GM19043 (cell line): ENCODE results near the gene SKIL.

Experiments used
- ATAC-seq: cut with Tn5 transposase; IDR thresholded peaks from one replicate; pipeline ENCODE4 v1.9.1; 2021; ENCODE audit warnings: low read depth; ENCODE audit not compliant: unreplicated experiment

The SKIL gene

DNA sequence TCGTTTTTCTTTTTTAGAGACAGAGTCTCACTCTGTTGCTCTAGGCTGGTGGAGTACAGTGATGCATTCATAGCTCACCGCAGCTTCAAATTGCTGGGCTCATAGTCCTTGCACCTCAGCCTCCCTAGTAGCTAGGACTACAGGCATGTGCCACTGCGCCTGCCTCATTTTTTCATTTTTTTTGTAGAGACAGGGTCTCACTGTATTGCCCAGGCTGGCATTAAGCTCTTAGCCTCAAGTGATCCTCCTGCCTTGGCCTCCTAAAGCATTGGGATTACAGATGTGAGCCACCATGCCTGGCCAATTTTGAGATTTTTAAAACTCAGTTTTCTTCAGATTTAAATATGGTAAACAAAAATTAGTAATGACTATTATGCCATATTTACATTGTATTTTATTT lies 29.0 kb downstream of the SKIL start:
- ATAC-seq: no peak

DNA sequence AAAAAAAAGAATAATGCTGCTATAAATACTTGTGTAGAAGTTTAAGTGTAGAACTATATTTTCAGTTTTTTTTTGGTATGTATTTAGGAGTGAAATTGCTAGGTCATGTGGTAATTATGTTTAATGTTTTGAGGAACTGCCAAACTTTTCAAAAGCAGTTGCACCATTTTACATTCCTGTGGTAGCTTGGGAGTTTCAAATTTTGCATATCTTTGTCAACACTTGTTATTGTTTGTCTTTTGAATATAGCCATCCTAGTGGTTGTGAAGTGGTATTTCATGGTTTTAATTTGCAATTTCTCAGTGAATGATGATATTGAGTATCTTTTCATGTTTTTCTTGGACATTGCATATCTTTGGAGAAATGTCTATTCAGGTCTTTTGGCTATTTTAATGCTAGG lies 30.4 kb downstream of the SKIL start:
- ATAC-seq: no peak

DNA sequence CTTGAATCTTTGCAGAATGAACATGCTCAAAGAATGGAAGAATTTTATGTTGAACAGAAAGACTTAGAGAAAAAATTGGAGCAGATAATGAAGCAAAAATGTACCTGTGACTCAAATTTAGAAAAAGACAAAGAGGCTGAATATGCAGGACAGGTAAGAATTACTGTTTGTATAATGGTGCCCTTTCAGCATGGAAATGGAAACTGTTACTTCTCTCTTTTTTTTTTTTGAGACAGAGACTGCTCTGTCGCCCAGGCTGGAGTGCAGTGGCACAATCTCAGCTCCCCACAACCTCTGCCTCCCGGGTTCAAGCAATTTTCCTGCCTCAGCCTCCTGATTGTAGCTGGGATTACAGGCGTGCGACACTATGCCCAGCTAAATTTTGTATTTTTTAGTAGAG lies 33.6 kb downstream of the SKIL start:
- no peak for ATAC-seq

DNA sequence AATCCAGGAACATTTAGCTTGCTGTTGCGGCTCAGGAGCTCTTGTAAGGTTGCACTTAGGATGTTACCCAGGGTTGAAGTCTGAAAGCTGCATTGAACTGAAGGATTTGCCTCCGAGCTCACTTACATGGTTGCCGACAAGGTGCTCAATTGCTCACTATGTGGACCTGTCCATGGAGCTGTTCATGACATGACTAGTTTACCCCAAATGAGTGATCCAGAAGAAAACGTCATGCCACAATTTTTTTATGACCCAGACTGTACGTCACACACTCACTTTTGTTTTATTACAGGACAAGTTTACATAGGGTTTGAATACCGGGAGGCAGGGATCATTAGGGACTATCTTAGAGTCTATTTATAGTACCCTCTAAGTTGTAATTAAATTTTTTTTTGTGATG lies 40.2 kb downstream of the SKIL start:
- ATAC-seq: no peak

DNA sequence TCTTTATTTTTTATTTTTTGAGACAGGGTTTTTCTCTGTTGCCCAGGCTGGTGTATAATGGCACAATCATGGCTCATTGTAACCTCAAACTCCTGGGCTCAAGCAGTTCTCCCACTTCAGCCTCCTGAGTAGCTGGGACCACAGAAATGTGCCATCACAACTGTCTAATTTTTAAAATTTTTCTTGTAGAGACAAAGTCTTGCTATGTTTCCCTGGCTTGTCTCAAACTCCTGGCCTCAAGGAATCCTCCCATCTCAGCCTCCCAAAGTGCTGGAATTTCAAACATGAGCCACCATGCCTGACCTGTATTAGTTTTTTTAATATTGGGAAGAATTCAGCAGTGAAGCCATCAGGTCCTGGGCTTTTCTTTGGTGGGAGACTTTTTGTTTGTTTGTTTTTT lies 47.6 kb downstream of the SKIL start:
- ATAC-seq: no peak

DNA sequence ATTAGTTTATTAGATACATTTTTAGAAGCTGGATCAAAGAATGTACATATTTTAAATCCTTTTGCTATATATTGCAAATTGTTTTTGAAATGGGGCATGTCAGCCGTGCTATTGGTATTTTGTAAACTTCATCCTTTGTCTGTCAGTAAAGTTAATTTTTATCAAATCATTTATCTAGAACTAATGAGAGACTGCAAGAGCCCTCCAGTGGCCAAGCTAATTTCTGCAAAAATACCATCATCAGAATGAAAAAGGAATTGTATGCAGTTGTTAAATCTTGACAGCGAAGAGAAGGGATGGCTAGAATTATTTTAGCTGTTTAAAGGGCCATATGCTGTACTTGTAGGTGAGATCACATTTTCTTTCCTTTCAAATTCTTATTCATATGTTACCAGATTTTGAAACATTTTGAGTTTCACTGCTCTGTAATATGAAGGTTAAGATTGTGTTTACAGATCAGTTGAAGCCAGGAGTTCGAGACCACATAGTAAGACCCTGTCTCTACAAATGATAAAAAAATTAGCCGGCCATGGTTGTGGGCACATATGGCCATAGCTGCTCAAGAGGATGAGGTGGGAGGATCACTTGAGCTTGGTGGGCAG lies 53.0 kb downstream of the SKIL start:
- ATAC-seq: no peak

DNA sequence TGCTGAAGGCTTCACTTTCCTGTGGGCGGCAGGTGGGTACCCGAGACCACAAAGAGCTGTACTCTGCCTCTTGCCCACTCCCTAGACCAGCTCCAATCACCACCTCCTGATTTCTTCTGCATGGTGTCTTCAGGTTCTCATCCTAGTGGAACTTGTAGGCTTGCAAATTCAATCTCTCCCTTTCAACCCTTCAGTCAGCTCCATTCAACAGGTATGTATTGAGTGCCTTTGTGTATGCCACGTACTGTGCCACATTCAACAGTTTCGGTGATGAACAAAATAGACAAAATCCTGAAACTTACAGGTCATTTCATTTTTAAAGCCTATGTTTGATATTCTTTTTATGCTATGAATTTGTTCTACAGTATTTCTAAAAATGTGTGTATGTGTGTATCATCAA lies 55.8 kb downstream of the SKIL start:
- no peak for ATAC-seq

DNA sequence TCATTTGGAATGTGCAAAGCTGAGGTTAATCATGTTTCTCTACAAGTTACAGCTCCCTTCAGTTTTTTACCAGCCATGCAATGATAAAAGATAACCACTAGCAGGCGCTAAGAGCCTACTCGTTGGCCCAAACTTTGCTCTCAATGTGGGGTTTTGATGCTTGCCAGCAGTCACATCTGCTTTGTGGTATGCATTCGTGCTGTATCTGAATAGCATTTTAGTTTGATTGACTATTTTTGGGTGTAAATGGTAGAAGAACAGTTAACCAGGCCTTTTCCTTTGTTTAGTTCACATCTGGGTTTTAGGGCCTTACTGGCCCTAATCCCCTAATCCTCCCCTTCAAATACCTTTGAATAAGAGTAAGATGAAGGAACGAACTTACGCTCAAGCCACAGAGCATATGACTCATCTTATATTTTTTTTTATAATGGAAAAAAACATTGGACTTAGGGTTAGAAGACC lies 56.7 kb downstream of the SKIL start:
- no peak for ATAC-seq

DNA sequence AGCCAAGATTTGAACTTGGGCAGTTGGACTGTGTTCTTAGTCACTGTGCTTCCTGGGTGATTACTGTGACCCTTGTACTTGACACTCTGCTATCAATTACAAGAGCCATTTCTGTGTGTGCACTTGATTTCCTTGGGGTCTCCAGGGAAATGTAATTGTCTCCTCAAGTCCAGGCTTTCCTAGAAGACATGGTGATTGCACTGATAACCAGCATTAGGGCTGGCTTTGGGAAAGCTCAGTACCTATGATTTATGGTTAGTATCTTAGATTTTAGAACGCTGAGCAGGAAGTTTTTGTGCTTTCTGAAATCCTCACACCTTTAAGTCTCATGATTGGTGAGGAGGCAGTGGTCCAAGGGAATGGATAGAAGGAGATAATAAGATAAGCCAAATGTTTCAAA lies 59.6 kb downstream of the SKIL start:
- no peak for ATAC-seq

DNA sequence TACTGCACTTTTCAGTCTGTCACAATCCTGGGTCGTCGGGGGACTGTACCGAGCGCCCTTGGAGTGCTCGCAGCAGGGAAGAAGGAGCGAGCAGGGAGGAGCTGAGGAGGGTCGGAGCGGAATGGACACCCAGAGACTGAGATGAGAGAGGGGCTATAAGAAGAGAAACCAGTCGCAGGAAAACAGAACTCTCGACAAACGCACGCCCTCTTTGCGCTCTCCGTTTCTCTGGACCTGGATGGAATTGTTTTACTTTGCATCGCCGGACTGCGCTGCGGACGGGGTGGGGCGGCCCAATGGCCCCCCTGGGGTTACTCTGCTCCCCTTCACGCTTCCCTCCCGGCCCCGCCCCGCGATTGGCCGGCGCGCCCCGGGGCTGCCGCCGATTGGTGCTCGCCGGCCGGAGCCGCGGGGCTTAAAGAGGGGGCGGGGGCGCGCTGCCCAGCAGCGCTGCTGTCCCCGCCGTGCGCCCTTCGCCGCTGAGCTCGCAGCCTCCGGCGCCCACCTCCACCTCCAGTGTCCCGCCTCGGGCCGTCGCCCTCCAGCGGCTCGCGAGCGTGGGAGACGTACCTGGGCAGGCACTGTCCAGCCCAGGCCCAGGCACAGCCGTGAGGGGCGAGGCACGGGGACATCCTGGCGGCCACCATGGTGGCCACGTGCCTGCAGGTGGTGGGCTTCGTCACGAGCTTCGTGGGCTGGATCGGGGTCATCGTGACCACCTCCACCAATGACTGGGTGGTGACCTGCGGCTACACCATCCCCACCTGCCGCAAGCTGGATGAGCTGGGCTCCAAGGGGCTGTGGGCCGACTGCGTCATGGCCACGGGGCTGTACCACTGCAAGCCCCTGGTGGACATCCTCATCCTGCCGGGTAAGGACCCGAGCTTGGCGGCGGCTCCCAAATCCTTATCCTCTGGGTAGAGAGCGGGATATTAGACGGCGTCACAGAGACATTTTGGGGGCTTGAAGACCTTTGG lies 61.2 kb downstream of the SKIL start, which contains the start of gene CLDN11:
Gene CLDN11 (plus strand): TSS at position 447 of the 977 bp plus-strand sequence. CDS start 199 bp downstream, at position 646.
- ATAC-seq: no peak

DNA sequence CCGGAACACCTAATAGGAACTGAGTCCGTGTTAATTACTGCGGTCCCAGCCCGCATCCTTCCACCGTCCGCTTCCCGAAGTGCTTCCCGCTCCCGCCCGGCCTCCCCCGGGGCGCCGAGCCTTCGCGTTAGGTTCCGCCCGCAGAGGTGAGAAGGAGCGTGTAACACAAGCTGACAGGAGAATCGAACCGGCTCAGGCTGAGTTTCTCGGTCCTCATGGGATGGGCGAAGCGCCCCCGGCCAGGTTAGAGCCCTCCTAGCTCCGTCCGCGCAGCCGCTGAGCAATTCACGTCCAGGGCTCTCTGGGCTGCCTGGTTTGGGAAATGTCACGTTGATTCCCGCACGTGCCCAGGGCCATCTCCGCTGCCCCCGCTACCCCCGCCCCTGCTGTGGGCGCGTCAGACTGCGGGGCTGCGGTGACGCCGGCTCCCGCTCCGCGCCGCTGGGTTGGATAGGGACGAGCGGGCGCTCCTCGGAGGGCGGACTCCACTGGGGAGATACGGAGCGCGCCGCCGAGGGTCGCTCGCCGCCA lies 62.1 kb downstream of the SKIL start:
- no peak for ATAC-seq

DNA sequence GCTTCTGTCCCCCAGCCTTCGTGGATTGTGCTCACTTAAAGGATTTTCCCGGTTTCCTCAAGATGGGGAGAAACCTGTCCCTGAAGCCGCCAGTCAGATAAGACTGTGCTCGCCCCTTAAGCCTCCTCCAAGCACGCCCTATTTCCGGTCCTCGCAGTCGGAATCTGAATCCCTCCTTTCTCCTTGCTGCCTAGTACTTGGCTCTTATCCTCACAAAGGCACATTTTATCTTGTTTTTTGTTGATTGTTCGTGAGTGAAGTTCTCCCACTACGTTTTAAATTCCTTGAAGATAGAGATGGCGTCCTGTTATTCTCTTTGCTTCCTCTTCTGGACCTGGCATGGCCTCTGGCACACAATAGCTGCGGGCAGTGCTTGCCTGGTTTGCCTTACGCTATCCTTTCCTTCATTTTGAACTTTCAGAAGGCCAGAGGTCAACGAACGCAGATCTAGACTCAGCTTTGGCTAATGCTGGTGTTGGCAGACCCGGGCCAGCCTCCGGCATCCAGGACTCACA lies 62.8 kb downstream of the SKIL start:
- ATAC-seq: no peak

DNA sequence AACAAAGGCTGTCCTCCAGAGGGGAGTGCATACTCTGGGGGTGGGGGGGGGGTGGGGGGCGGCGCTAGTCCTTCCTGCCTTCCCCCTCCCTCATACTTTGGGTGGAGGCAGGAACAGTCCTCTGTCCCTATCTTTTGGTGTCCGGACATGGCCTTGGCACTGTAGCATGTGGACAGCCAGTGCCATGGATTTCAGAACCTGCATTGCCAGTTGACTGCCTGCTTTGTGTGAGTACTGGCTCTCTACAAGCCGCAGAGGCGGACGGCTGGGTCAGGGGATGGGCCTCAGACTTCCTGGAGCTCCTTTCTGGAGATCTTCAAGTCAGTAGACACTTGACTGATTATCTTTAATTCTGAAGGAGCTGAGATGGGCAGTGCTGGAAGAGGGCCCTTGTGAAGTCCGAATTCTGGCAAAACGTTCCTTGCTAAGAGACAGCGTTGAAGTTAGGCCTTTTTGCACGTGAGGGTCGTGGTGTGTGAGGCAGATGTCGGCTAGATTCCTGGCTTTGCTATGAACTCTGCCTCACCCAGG lies 63.7 kb downstream of the SKIL start:
- no peak for ATAC-seq

DNA sequence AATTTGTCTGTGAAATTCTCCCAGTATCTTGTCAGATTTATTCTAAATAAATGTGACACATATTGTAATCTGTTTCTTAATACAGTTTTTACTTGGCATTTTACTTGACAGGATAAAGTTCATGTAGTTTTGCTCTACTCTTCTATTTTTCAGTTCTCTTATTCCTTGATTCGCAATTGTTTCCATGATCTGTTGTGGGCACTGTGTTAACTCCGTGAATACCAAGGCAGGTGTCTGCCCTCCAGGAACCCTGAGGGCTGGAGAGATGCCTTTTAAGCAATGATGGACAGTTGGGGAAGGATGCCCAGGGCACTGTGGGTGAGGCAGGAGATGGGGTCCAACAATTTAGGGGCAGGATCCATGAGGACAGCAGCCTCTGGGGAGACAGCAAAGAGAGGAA lies 64.2 kb downstream of the SKIL start:
- ATAC-seq: no peak

DNA sequence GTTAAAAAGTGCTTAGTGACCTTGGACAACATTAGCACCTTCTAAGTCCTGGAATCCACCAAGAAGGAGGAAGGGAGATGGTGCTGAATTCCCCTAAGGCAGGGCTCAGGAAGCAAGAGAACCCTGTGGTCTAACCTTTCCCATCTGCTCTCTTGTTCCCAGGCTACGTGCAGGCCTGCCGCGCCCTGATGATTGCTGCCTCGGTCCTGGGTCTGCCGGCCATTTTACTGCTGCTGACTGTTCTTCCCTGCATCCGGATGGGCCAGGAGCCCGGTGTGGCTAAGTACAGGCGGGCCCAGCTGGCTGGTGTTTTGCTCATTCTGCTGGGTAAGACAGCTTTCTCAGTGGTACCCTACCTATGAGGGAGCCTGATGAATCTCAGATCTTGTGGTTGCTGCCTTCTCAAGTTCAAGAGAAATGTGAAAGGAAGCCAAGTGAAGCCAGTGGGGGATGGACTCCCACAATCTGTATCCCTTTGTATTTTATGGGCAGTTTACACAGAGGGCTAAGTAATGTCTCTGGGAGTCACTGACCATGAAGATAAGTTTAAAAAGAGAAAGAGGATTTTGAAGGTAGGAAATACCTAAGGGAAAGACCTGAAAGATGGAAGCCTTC lies 65.6 kb downstream of the SKIL start:
- ATAC-seq: no peak

DNA sequence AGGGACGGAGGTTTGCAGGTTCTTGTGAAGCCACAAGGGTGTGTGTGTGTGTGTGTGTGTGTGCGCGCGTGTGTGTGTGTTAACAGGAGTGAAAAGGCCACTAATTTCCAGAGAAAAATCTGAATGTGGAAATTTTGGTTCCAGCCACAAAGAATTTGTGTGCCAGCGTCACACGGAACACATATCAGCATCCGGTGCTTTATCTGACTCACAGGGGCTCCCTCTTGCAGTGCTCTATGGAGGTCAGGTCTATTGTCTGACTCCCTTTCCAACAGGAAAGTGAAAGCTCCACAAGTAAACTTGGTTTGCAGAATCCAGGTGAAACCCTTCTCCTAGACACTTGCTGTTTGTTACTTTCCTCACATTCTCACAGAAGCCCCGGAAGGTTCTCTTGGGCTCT lies 67.4 kb downstream of the SKIL start:
- ATAC-seq: no peak

DNA sequence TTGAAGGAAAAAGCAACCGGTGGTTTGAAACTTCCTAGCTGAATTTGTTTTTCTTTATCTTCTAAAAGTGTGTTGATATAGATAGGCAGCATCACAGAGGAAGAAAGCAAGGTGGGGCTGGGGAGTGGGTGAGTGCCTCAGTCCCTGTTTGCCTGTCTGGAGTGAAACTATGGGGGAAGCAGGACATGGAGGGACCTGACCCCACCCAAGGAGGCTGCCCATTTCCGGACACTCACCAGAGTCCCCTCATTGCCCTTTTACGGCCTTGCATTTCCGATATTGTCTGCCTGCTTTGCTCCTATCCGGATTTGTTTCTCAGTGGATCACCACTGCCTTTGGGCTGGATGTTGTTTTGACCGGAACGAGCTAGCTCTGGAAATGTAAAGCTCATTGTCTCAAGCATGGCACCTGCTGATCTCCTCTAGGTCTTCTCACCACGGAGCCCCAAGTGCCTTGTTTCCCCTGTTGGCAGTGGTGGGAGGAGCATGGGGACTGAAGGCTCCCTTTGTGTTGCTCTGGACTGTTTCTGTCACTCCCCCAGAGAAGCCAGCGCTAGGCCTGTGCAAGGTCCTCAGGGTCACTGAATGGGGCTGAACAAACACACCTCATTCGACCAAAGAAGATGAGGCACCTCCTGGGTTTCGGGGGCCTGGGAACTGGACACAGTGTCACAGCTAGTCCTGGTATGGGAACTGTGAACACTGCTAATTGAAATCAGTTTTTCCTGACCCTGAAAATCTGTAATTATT lies 68.2 kb downstream of the SKIL start:
- ATAC-seq: no peak

DNA sequence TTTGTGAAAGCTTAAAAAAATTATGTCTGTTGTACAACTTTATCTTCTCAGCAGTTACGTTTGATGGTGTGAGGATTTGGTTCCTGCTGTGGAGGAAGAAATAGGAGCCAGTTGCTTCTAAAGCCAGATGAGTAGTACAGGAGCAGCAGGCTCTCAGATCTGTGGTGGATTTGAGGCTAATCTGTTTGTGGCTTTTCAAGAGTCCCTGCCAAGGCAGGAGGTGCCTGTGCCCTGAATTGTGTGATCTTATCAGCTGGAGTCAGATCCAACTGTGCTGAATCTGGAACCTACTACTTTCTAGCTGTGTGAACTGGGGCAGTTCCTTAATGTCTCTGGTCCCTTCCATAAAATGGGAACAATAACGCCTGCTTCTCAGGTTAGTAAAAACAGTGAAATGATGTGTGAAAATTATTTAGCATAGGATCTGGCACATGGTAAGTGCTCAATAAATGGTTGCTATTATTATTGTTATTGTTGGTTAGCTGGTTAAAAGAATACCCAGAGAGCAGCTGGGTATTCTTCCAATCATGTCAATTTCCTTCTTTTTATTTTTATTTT lies 68.8 kb downstream of the SKIL start:
- ATAC-seq: no peak

DNA sequence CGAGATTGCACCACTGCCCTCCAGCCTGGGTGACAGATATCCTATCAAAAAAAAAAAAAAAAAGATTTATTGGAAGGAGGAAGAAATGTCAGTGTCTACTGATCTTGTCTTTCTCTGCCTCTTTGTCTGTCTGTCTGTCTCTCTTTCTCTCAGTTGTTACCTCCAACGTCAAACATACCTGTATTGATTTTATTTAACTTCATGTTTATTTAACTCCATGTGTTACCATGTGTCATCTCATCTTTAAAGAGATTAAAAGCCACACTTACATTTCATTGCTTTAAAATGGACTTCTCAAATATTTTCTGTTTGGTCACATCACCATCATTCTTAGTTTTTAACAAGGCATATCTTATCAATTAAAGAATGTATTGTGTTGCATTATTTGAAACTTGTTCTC lies 70.6 kb downstream of the SKIL start:
- no peak for ATAC-seq

DNA sequence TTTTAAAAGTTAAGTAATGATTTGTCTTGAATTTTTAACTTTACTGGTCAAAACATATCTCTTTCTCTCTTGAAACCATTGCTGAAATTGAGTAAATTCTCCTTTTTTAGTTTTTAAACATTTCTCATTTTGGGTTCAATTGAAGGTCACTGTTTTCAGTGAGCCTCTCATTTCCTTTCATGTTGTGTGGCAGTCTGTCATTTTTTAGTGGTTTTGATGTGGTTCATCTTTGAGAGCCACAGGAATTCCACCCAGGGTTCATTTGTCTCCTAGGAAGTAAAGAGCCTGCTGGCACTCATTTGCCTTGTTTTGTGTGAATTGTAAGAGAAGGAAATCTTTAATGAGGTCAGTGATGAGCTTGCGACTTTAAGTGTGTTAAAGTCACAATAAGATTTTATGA lies 71.5 kb downstream of the SKIL start:
- ATAC-seq: no peak
